ENCODE data around the gene TAS2R60.

Gene TAS2R60

GRCh38 chr7:143451122-143451521, 7.9 kb downstream of the TAS2R60 start:
- no peaks in the 10 kb centered on the region for H3K9me3 ChIP-seq (ENCODE audit: control insufficient read depth, insufficient read depth, low read length)
- no peaks in the 10 kb centered on the region for H3K4me1 ChIP-seq (ENCODE audit: control insufficient read depth, insufficient read depth, low read length)
- H3K9ac ChIP-seq (ENCODE audit: low read depth, low read length): no peak overlapping the region
- no peaks in the 10 kb centered on the region for H3K27me3 ChIP-seq (ENCODE audit: control insufficient read depth, insufficient read depth, low read length)
- H3K36me3 ChIP-seq (ENCODE audit: control insufficient read depth, insufficient read depth, low read length): no peaks in the 10 kb centered on the region
- H3K4me3 ChIP-seq (ENCODE audit: low read depth, low read length): no peak overlapping the region

GRCh38 chr7:143451746-143452145, 8.5 kb downstream of the TAS2R60 start:
- Histone ChIP-seq H3K9me3 (ENCODE audit: control insufficient read depth, insufficient read depth, low read length) (no peaks in the 10 kb centered on the region), H3K9ac (ENCODE audit: low read depth, low read length) (no peak overlapping the region), H3K36me3 (ENCODE audit: control insufficient read depth, insufficient read depth, low read length) (no peaks in the 10 kb centered on the region), H3K4me3 (ENCODE audit: low read depth, low read length) (no peak overlapping the region), H3K4me1 (ENCODE audit: control insufficient read depth, insufficient read depth, low read length) (no peaks in the 10 kb centered on the region), H3K27me3 (ENCODE audit: control insufficient read depth, insufficient read depth, low read length) (no peaks in the 10 kb centered on the region)

GRCh38 chr7:143452495-143452894, 9.2 kb downstream of the TAS2R60 start:
- Histone ChIP-seq H3K4me3 (ENCODE audit: low read depth, low read length) (no peak overlapping the region), H3K9ac (ENCODE audit: low read depth, low read length) (no peak overlapping the region), H3K27me3 (ENCODE audit: control insufficient read depth, insufficient read depth, low read length) (no peaks in the 10 kb centered on the region), H3K9me3 (ENCODE audit: control insufficient read depth, insufficient read depth, low read length) (no peaks in the 10 kb centered on the region), H3K36me3 (ENCODE audit: control insufficient read depth, insufficient read depth, low read length) (no peaks in the 10 kb centered on the region), H3K4me1 (ENCODE audit: control insufficient read depth, insufficient read depth, low read length) (no peaks in the 10 kb centered on the region)

- no peaks in the 10 kb centered on the region for H3K36me3 ChIP-seq (ENCODE audit: control insufficient read depth, insufficient read depth, low read length)
- H3K4me3 ChIP-seq (ENCODE audit: low read depth, low read length): no peak overlapping the region
- H3K4me1 ChIP-seq (ENCODE audit: control insufficient read depth, insufficient read depth, low read length): no peaks in the 10 kb centered on the region
- H3K27me3 ChIP-seq (ENCODE audit: control insufficient read depth, insufficient read depth, low read length): no peaks in the 10 kb centered on the region
- no peak overlapping the region for H3K9ac ChIP-seq (ENCODE audit: low read depth, low read length)
- H3K9me3 ChIP-seq (ENCODE audit: control insufficient read depth, insufficient read depth, low read length): no peaks in the 10 kb centered on the region
Observed at GRCh38 chr7:143454091-143454680, 10.9 kb downstream of the TAS2R60 start.

GRCh38 chr7:143455491-143455890, 12.2 kb downstream of the TAS2R60 start:
- Histone ChIP-seq H3K27me3 (ENCODE audit: control insufficient read depth, insufficient read depth, low read length) (no peaks in the 10 kb centered on the region), H3K4me1 (ENCODE audit: control insufficient read depth, insufficient read depth, low read length) (no peaks in the 10 kb centered on the region), H3K36me3 (ENCODE audit: control insufficient read depth, insufficient read depth, low read length) (no peaks in the 10 kb centered on the region), H3K9me3 (ENCODE audit: control insufficient read depth, insufficient read depth, low read length) (no peaks in the 10 kb centered on the region), H3K9ac (ENCODE audit: low read depth, low read length) (no peak overlapping the region), H3K4me3 (ENCODE audit: low read depth, low read length) (no peak overlapping the region)

GRCh38 chr7:143455942-143456341, 12.7 kb downstream of the TAS2R60 start:
- H3K4me1 ChIP-seq (ENCODE audit: control insufficient read depth, insufficient read depth, low read length): no peaks in the 10 kb centered on the region
- H3K9ac ChIP-seq (ENCODE audit: low read depth, low read length): no peak overlapping the region
- no peaks in the 10 kb centered on the region for H3K9me3 ChIP-seq (ENCODE audit: control insufficient read depth, insufficient read depth, low read length)
- no peaks in the 10 kb centered on the region for H3K27me3 ChIP-seq (ENCODE audit: control insufficient read depth, insufficient read depth, low read length)
- H3K36me3 ChIP-seq (ENCODE audit: control insufficient read depth, insufficient read depth, low read length): no peaks in the 10 kb centered on the region
- H3K4me3 ChIP-seq (ENCODE audit: low read depth, low read length): no peak overlapping the region

GRCh38 chr7:143456992-143457793, 13.9 kb downstream of the TAS2R60 start:
- H3K9me3 ChIP-seq (ENCODE audit: control insufficient read depth, insufficient read depth, low read length): no peaks in the 10 kb centered on the region
- no peaks in the 10 kb centered on the region for H3K4me1 ChIP-seq (ENCODE audit: control insufficient read depth, insufficient read depth, low read length)
- no peaks in the 10 kb centered on the region for H3K36me3 ChIP-seq (ENCODE audit: control insufficient read depth, insufficient read depth, low read length)
- H3K9ac ChIP-seq (ENCODE audit: low read depth, low read length): no peak overlapping the region
- no peaks in the 10 kb centered on the region for H3K27me3 ChIP-seq (ENCODE audit: control insufficient read depth, insufficient read depth, low read length)
- no peak overlapping the region for H3K4me3 ChIP-seq (ENCODE audit: low read depth, low read length)

GRCh38 chr7:143458263-143458662, 15.0 kb downstream of the TAS2R60 start:
- no peaks in the 10 kb centered on the region for H3K36me3 ChIP-seq (ENCODE audit: control insufficient read depth, insufficient read depth, low read length)
- no peaks in the 10 kb centered on the region for H3K27me3 ChIP-seq (ENCODE audit: control insufficient read depth, insufficient read depth, low read length)
- H3K4me1 ChIP-seq (ENCODE audit: control insufficient read depth, insufficient read depth, low read length): no peaks in the 10 kb centered on the region
- H3K9me3 ChIP-seq (ENCODE audit: control insufficient read depth, insufficient read depth, low read length): no peaks in the 10 kb centered on the region
- no peak overlapping the region for H3K9ac ChIP-seq (ENCODE audit: low read depth, low read length)
- no peak overlapping the region for H3K4me3 ChIP-seq (ENCODE audit: low read depth, low read length)

- Histone ChIP-seq H3K9ac (ENCODE audit: low read depth, low read length) (no peak overlapping the region), H3K4me1 (ENCODE audit: control insufficient read depth, insufficient read depth, low read length) (no peaks in the 10 kb centered on the region), H3K4me3 (ENCODE audit: low read depth, low read length) (no peak overlapping the region), H3K9me3 (ENCODE audit: control insufficient read depth, insufficient read depth, low read length) (no peaks in the 10 kb centered on the region), H3K36me3 (ENCODE audit: control insufficient read depth, insufficient read depth, low read length) (no peaks in the 10 kb centered on the region), H3K27me3 (ENCODE audit: control insufficient read depth, insufficient read depth, low read length) (no peaks in the 10 kb centered on the region)
Observed at GRCh38 chr7:143458681-143459080, 15.4 kb downstream of the TAS2R60 start.

GRCh38 chr7:143459359-143459758, 16.1 kb downstream of the TAS2R60 start:
- Histone ChIP-seq H3K27me3 (ENCODE audit: control insufficient read depth, insufficient read depth, low read length) (no peaks in the 10 kb centered on the region), H3K4me1 (ENCODE audit: control insufficient read depth, insufficient read depth, low read length) (no peaks in the 10 kb centered on the region), H3K36me3 (ENCODE audit: control insufficient read depth, insufficient read depth, low read length) (no peaks in the 10 kb centered on the region), H3K9ac (ENCODE audit: low read depth, low read length) (no peak overlapping the region), H3K9me3 (ENCODE audit: control insufficient read depth, insufficient read depth, low read length) (no peaks in the 10 kb centered on the region), H3K4me3 (ENCODE audit: low read depth, low read length) (no peak overlapping the region)

- no peaks in the 10 kb centered on the region for H3K9me3 ChIP-seq (ENCODE audit: control insufficient read depth, insufficient read depth, low read length)
- H3K9ac ChIP-seq (ENCODE audit: low read depth, low read length): no peak overlapping the region
- no peaks in the 10 kb centered on the region for H3K4me1 ChIP-seq (ENCODE audit: control insufficient read depth, insufficient read depth, low read length)
- H3K27me3 ChIP-seq (ENCODE audit: control insufficient read depth, insufficient read depth, low read length): no peaks in the 10 kb centered on the region
- no peak overlapping the region for H3K4me3 ChIP-seq (ENCODE audit: low read depth, low read length)
- H3K36me3 ChIP-seq (ENCODE audit: control insufficient read depth, insufficient read depth, low read length): no peaks in the 10 kb centered on the region
Observed at GRCh38 chr7:143460271-143460979, 17.2 kb downstream of the TAS2R60 start.

GRCh38 chr7:143462045-143462444, 18.8 kb downstream of the TAS2R60 start:
- Histone ChIP-seq H3K9ac (ENCODE audit: low read depth, low read length) (no peak overlapping the region), H3K27me3 (ENCODE audit: control insufficient read depth, insufficient read depth, low read length) (no peaks in the 10 kb centered on the region), H3K4me1 (ENCODE audit: control insufficient read depth, insufficient read depth, low read length) (no peaks in the 10 kb centered on the region), H3K9me3 (ENCODE audit: control insufficient read depth, insufficient read depth, low read length) (no peaks in the 10 kb centered on the region), H3K36me3 (ENCODE audit: control insufficient read depth, insufficient read depth, low read length) (no peaks in the 10 kb centered on the region), H3K4me3 (ENCODE audit: low read depth, low read length) (no peak overlapping the region)

Data from iPS-15b (cell line).